ENCODE data around the gene RRM2. TPM values are rescaled to one million over a fixed set of nuclear protein-coding genes. Genes with fewer than 3 reads are reported as not detected.

RRM2 gene
- total RNA-seq, 1 experiment from 2014 or later, result 330 TPM

DNA sequence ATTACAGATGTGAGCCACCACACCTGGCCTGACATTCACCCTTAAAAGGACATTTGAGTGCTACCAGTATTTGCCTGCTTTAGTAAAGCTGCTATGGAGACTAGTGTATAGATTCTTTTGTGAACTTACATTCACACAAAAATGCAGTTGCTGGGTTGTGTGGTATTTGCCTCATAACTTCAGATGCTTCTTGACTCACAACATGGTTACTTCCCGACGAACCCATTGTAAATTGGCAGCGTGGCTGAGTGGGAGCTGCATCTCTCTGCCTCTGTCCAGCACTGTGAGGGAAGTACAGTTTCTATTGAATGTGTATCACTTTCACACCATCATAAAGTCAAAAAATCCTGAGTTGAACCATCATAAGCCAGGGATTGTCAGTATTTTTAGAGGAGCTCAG lies 56.9 kb downstream of the RRM2 start:
- Histone ChIP-seq H3K36me3 (ENCODE audit: control insufficient read depth in 1 of 2, insufficient read depth in 2 of 2, low read length in 2 of 2) (no peaks in the 10 kb centered on the region), H2AFZ (ENCODE audit: low read depth, low read length, poor library complexity, severe bottlenecking) (no peak overlapping the region), H4K20me1 (ENCODE audit: insufficient read depth) (no peaks in the 10 kb centered on the region), H3K79me2 (ENCODE audit: insufficient read depth, low read length) (no peaks in the 10 kb centered on the region), H3K27ac (ENCODE audit: low read depth, low read length) (no peak overlapping the region), H3K4me2 (ENCODE audit: low read length) (no peak overlapping the region), H3K9me3 (ENCODE audit: control insufficient read depth in 1 of 2, insufficient read depth in 1 of 2, low read depth in 1 of 2, low read length in 2 of 2) (no peaks in the 10 kb centered on the region), H3K27me3 (ENCODE audit: insufficient read depth, low read length) (no peaks in the 10 kb centered on the region), H3K4me1 (ENCODE audit: control insufficient read depth in 1 of 2, insufficient read depth in 2 of 2, low read length in 2 of 2) (no peaks in the 10 kb centered on the region), H3K9ac (ENCODE audit: low read length) (no peak overlapping the region), H3K9me2 (ENCODE audit: insufficient read depth) (no peaks in the 10 kb centered on the region), H3K4me3 (replicated peaks in 1 of 2; ENCODE audit: low read depth in 1 of 2, low read length in 2 of 2) (no peak overlapping the region)
- intact Hi-C loops (cut with micrococcal nuclease), result no loop called here
- BruUV-seq (replicated peaks), result no TSS peak
- DNase-seq (ENCODE audit: low read depth, low spot score) (no peak), ATAC-seq (no peak)
- RAD21 ChIA-PET (ENCODE audit: low non-redundant PET in 1 of 2, low total read pairs in 2 of 2, uncharacterized antibody in 2 of 2, unreplicated experiment in 2 of 2), result no interaction called here
- CTCF ChIA-PET, result no interaction called here
- POLR2A ChIA-PET, result no interaction called here
- TF ChIP-seq FOSL1 (IDR thresholded peaks at IDR 0.05; ENCODE audit: low read depth), result no peak
- no peak for TF ChIP-seq POLR2AphosphoS5 (IDR thresholded peaks at IDR 0.05; ENCODE audit: low read depth, low read length)

DNA sequence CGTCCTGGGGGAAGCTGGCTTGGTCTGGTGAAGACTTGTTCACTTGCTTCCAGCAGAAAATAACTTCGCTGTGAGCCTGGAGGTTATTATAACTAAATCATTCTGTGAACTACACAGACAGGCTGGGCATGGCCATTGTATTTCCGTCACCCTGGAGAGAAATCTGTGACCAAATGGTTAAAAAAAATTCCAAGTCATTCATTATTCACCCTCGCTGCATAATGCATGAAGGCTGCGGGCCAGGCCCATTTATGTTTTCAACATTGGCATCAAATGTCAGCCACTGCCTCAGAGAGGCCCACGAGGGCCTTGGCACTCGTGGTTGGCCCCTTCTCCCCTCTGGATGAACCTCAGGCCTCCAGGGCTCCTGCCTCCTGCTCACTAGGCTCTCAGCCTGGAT lies 57.7 kb downstream of the RRM2 start:
- POLR2A ChIA-PET, result no interaction called here
- ATAC-seq, result no peak
- no peaks in the 10 kb centered on the region for H3K79me2 ChIP-seq (ENCODE audit: insufficient read depth, low read length)

More for the DNA sequence above, 57.7 kb downstream of the RRM2 start:
- intact Hi-C loops (cut with micrococcal nuclease), result no loop called here
- no TSS peak for BruUV-seq (replicated peaks)
- no peak for DNase-seq (ENCODE audit: low read depth, low spot score)
- Histone ChIP-seq H3K27ac (ENCODE audit: low read depth, low read length) (no peak overlapping the region), H3K4me3 (replicated peaks in 1 of 2; ENCODE audit: low read depth in 1 of 2, low read length in 2 of 2) (no peak overlapping the region), H3K27me3 (ENCODE audit: insufficient read depth, low read length) (no peaks in the 10 kb centered on the region), H3K9ac (ENCODE audit: low read length) (no peak overlapping the region), H4K20me1 (ENCODE audit: insufficient read depth) (no peaks in the 10 kb centered on the region), H3K4me2 (ENCODE audit: low read length) (no peak overlapping the region), H3K36me3 (ENCODE audit: control insufficient read depth in 1 of 2, insufficient read depth in 2 of 2, low read length in 2 of 2) (no peaks in the 10 kb centered on the region), H3K4me1 (ENCODE audit: control insufficient read depth in 1 of 2, insufficient read depth in 2 of 2, low read length in 2 of 2) (no peaks in the 10 kb centered on the region), H3K9me3 (ENCODE audit: control insufficient read depth in 1 of 2, insufficient read depth in 1 of 2, low read depth in 1 of 2, low read length in 2 of 2) (no peaks in the 10 kb centered on the region), H3K9me2 (ENCODE audit: insufficient read depth) (no peaks in the 10 kb centered on the region), H2AFZ (ENCODE audit: low read depth, low read length, poor library complexity, severe bottlenecking) (no peak overlapping the region)
- CTCF ChIA-PET, result no interaction called here
- RAD21 ChIA-PET (ENCODE audit: low non-redundant PET in 1 of 2, low total read pairs in 2 of 2, uncharacterized antibody in 2 of 2, unreplicated experiment in 2 of 2), result no interaction called here
- TF ChIP-seq RAD21 (IDR thresholded peaks at IDR 0.05; ENCODE audit: low read depth) (no peak), SRF (IDR thresholded peaks at IDR 0.05; ENCODE audit: low read depth) (no peak), CBX3 (IDR thresholded peaks at IDR 0.05; ENCODE audit: low read depth) (no peak), ZBTB33 (IDR thresholded peaks at IDR 0.05; ENCODE audit: extremely low read depth, insufficient replicate concordance, low read length) (no peak), ZNF274 (IDR thresholded peaks at IDR 0.05; ENCODE audit: low read depth, low read length) (no peak), JUND (IDR thresholded peaks at IDR 0.05) (no peak), SP1 (IDR thresholded peaks at IDR 0.05; ENCODE audit: low read depth) (no peak), MAX (IDR thresholded peaks at IDR 0.05) (no peak), EZH2phosphoT487 (IDR thresholded peaks at IDR 0.05; ENCODE audit: borderline replicate concordance) (no peak)
- TF ChIP-seq, protein P1, sequence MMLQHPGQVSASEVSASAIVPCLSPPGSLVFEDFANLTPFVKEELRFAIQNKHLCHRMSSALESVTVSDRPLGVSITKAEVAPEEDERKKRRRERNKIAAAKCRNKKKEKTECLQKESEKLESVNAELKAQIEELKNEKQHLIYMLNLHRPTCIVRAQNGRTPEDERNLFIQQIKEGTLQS (IDR thresholded peaks at IDR 0.05), result no peak

Data from HCT116 (cell line).